Measurements from ENCODE around the gene EVC2.

DNA sequence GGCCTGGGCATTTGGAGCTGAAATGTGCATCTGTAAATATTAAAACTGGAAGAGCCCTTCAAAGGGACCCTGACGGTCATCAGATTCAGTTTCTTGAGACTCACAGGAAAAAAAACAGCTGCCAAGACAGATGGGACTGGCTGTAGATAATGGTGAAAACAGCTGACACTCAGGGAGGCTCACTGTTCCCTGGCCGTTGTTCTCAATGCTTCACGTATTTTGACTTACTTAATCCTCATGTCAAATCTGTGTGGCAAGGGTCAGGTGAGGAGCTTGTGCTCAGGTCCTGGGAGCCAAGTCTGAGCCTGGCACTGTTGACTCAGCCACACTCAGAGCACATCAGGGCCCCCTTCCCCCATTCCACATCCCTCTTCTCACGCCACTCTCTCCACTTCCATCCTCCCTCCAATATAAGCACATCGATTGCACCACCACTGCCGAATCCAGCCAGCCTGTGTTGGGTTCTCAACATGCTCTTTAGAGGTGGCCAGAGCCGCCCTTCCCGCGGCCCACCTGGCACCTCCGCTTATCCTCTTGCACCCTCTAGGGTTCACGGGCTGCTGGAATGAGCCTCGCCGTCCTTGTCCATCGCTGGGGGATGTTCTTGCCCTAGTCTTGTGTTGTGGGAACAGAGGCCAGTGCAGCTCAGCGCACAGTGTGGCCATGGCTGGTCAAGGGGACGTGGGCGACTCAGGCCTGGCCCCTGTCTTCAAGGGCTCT lies 42.7 kb upstream of the EVC2 start:
- TF ChIP-seq CTCF (IDR thresholded peaks at IDR 0.05): no peak
- TF ChIP-seq POLR2A (IDR thresholded peaks at IDR 0.05): no peak

All from body of pancreas (tissue), 4 donors.